Psoas muscle (tissue), 8 donors: ENCODE results near the gene NKX6-2. TPM values are rescaled to one million over a fixed set of nuclear protein-coding genes. Genes with fewer than 3 reads are reported as not detected.

Experiments used
- ATAC-seq, 4 donors: fragments of 200-7000 bp; cut with Tn5 transposase; one replicate each; pipeline ENCODE4 v1.9.1; 2020; ENCODE audit warnings: moderate library complexity in 3 of 4, mild to moderate bottlenecking in 2 of 4
- DNase-seq, 2 donors: peaks; one replicate each; pipeline ENCODE4 v3.0.0-alpha.2; 2020
- H3K27ac ChIP-seq: fragments of 200-600 bp; one replicate; pipeline ENCODE4 v1.8.0; 2022
- H3K27me3 ChIP-seq, 3 donors: fragments of 200-600 bp in 1 of 3; one replicate each; pipeline versions ENCODE4 v1.6.1 to v1.8.0; 2013 to 2022; ENCODE audit warnings: low read length in 2 of 3, mild to moderate bottlenecking in 2 of 3, moderate library complexity in 1 of 3; ENCODE audit not compliant: insufficient read depth in 3 of 3
- H3K36me3 ChIP-seq, 2 donors: fragments of 200-600 bp in 1 of 2; one replicate each; pipeline versions ENCODE4 v1.6.1 to v1.8.0; 2013 to 2022; ENCODE audit warnings: low read depth in 1 of 2, mild to moderate bottlenecking in 1 of 2, moderate library complexity in 1 of 2; ENCODE audit not compliant: insufficient read depth in 1 of 2
- H3K4me1 ChIP-seq: fragments of 200-600 bp; one replicate; pipeline ENCODE4 v1.8.0; 2022
- H3K4me3 ChIP-seq: fragments of 200-600 bp; one replicate; pipeline ENCODE4 v1.8.0; 2022; ENCODE audit warnings: mild to moderate bottlenecking
- H3K9me3 ChIP-seq: fragments of 200-600 bp; one replicate; pipeline ENCODE4 v1.8.0; 2022
- CTCF ChIP-seq: fragments of 200-600 bp; IDR thresholded peaks from one replicate; pipeline ENCODE4 v1.8.0; 2022; ENCODE audit warnings: antibody characterized with exemption
- WGBS, 3 donors: extraction: QIAGEN DNeasy Blood & Tissue Kit; methylation state at CpG; one replicate each; pipeline versions ENCODE4 v1.1.6 to v1.1.7; 2013; 5-methylcytosine and 5-hydroxymethylcytosine counted together
- intact Hi-C, 2 donors: fragments of 100-400 bp; cut with DNase I; formaldehyde crosslinking; loops; one replicate each; pipeline versions ENCODE4 v1.11.0 to v1.14.2; 2022
- polyA plus RNA-seq, 3 donors: library from polyadenylated mRNA; stranded (reverse); fragments of 200-250 nt; gene quantifications; one replicate each; pipeline ENCODE4 v1.2.3, GENCODE V29; 2013
- total RNA-seq, 4 donors: library from RNA; stranded (reverse); fragmentation: NEBNext Ultra II Directional in 2 of 4; extraction: Animal tissue kit (Norgen Biotek cat#: 25700) in 2 of 4; gene quantifications; one replicate each; pipeline versions ENCODE4 v1.2.1 to v1.2.4, GENCODE V29; 2021 to 2023
- donor health status: healthy with polysubstance abuse.
- donor health status: DM: no; HTN: no; CAD: no; lungs with moderate emphysema.
- donor health status: Bipolar disorder and iron deficiency.
- donor health status: healthy.
- donor health status: DM: yes; HTN: yes; CAD: no.
- donor health status: DM: no; HTN: no; CAD: no.
- donor health status: DM: no; HTN: no; CAD: no.
- donor health status: DM: yes; HTN: yes; CAD: no.

Gene NKX6-2
- total and polyA plus RNA-seq, 7 donors, result not detected

- ATAC-seq, result no peak
- TF ChIP-seq CTCF, result no peak
- peaks cover 0 to 16% of the 10 kb centered on the region in 2 donors for H3K36me3 ChIP-seq
- H3K4me3 ChIP-seq, result no peak overlapping the region
- no peaks in the 10 kb centered on the region for H3K27me3 ChIP-seq
- no peak overlapping the region for H3K27ac ChIP-seq
- H3K4me1 ChIP-seq, result no peaks in the 10 kb centered on the region
- DNase-seq, result no peak
- WGBS, 3 donors, result 74 to 79% (median 76%) methylated on average over 29 of the region's 29 CpGs
- intact Hi-C loops, result no loop called here
- H3K9me3 ChIP-seq, result no peaks in the 10 kb centered on the region
Observed at GRCh38 chr10:132746801-132747625, 38.9 kb downstream of the NKX6-2 start.

GRCh38 chr10:132746386-132746785, 39.6 kb downstream of the NKX6-2 start:
- H3K4me1 ChIP-seq, result no peaks in the 10 kb centered on the region
- TF ChIP-seq CTCF, result no peak
- H3K27me3 ChIP-seq, result no peaks in the 10 kb centered on the region
- DNase-seq (no peak), ATAC-seq (no peak)
- no peak overlapping the region for H3K27ac ChIP-seq
- 86 to 91% (median 88%) methylated on average over 14 of the region's 14 CpGs for WGBS, 3 donors
- H3K4me3 ChIP-seq, result no peak overlapping the region
- intact Hi-C loops, result no loop called here
- no peaks in the 10 kb centered on the region for H3K9me3 ChIP-seq
- peaks cover 0 to 22% of the 10 kb centered on the region in 2 donors for H3K36me3 ChIP-seq

GRCh38 chr10:132745971-132746370, 40.0 kb downstream of the NKX6-2 start:
- ATAC-seq (no peak), DNase-seq (no peak)
- no peak for TF ChIP-seq CTCF
- Histone ChIP-seq H3K9me3 (no peaks in the 10 kb centered on the region), H3K4me1 (no peaks in the 10 kb centered on the region), H3K27me3 (no peaks in the 10 kb centered on the region), H3K36me3 (peaks cover 0 to 26% of the 10 kb centered on the region in 2 donors), H3K27ac (no peak overlapping the region), H3K4me3 (no peak overlapping the region)
- intact Hi-C loops, result no loop called here
- 94 to 97% (median 95%) methylated on average over 12 to 13 of the region's 13 CpGs for WGBS, 3 donors

- ATAC-seq, result no peak
- 94 to 97% (median 96%) methylated on average over 16 to 17 of the region's 17 CpGs for WGBS, 3 donors
- Histone ChIP-seq H3K4me1 (no peaks in the 10 kb centered on the region), H3K36me3 (peaks cover 0 to 24% of the 10 kb centered on the region in 2 donors), H3K9me3 (no peaks in the 10 kb centered on the region), H3K4me3 (no peak overlapping the region), H3K27ac (no peak overlapping the region), H3K27me3 (no peaks in the 10 kb centered on the region)
- DNase-seq, result no peak
- no peak for TF ChIP-seq CTCF
- intact Hi-C loops, result no loop called here
Observed at GRCh38 chr10:132745511-132745910, 40.4 kb downstream of the NKX6-2 start.

GRCh38 chr10:132744839-132745238, 41.1 kb downstream of the NKX6-2 start:
- intact Hi-C loops, result no loop called here
- Histone ChIP-seq H3K27ac (no peak overlapping the region), H3K36me3 (peaks cover 0 to 17% of the 10 kb centered on the region in 2 donors), H3K4me3 (no peak overlapping the region), H3K4me1 (no peaks in the 10 kb centered on the region), H3K27me3 (no peaks in the 10 kb centered on the region), H3K9me3 (no peaks in the 10 kb centered on the region)
- no peak for TF ChIP-seq CTCF
- ATAC-seq (no peak), DNase-seq (no peak)
- 94 to 98% (median 97%) methylated on average over 19 of the region's 19 CpGs for WGBS, 3 donors
